H9 (cell line): Measurements from ENCODE around the gene CACNB2. TPM values are rescaled to one million over a fixed set of nuclear protein-coding genes. Genes with fewer than 3 reads are reported as not detected.

Source experiments
- DNase-seq: peaks from one replicate; pipeline ENCODE4 v3.0.0-alpha.2; 2017
- H2AFZ ChIP-seq: one replicate; pipeline ENCODE4 v1.6.1; 2013; ENCODE audit warnings: mild to moderate bottlenecking, low read length, control low read depth, moderate library complexity
- H2AK5ac ChIP-seq: 2 replicates; pipeline ENCODE4 v1.6.1; 2013; ENCODE audit warnings: low read length, control low read depth, mixed read lengths; ENCODE audit not compliant: insufficient read length
- H2BK120ac ChIP-seq: one replicate; pipeline ENCODE4 v1.6.1; 2013; ENCODE audit warnings: low read depth, mild to moderate bottlenecking, low read length, control low read depth, inconsistent platforms; ENCODE audit not compliant: poor library complexity, severe bottlenecking
- H2BK12ac ChIP-seq: 2 replicates; pipeline ENCODE4 v1.6.1; 2013; ENCODE audit warnings: low read length, control low read depth, mixed read lengths, low read depth; ENCODE audit not compliant: insufficient read length
- H2BK15ac ChIP-seq: 2 replicates; pipeline ENCODE4 v1.6.1; 2013; ENCODE audit warnings: low read depth, low read length, control low read depth
- H2BK20ac ChIP-seq: one replicate; pipeline ENCODE4 v1.6.1; 2013; ENCODE audit warnings: low read depth, mild to moderate bottlenecking, low read length, control low read depth, inconsistent platforms; ENCODE audit not compliant: poor library complexity, severe bottlenecking
- H2BK5ac ChIP-seq: 2 replicates; pipeline ENCODE4 v1.6.1; 2013; ENCODE audit warnings: low read length, control low read depth, mixed read lengths; ENCODE audit not compliant: insufficient read length
- H3K14ac ChIP-seq: 2 replicates; pipeline ENCODE4 v1.6.1; 2013; ENCODE audit warnings: low read length, control low read depth; ENCODE audit not compliant: insufficient read depth
- H3K18ac ChIP-seq: 2 replicates; pipeline ENCODE4 v1.6.1; 2013; ENCODE audit warnings: low read depth, mild to moderate bottlenecking, mixed read lengths, low read length, control low read depth; ENCODE audit not compliant: insufficient read length
- H3K23ac ChIP-seq: 2 replicates; pipeline ENCODE4 v1.6.1; 2013; ENCODE audit warnings: low read length, control low read depth, mixed read lengths, low read depth; ENCODE audit not compliant: insufficient read length
- H3K23me2 ChIP-seq: 2 replicates; pipeline ENCODE4 v1.6.1; 2013; ENCODE audit warnings: low read depth, mild to moderate bottlenecking, mixed read lengths, low read length, control low read depth; ENCODE audit not compliant: insufficient read length, poor library complexity, severe bottlenecking
- H3K27ac ChIP-seq: 2 replicates; pipeline ENCODE4 v1.5.1; 2013; ENCODE audit warnings: low read length, control low read depth, mixed read lengths, low read depth; ENCODE audit not compliant: insufficient read length
- H3K27me3 ChIP-seq: 2 replicates; pipeline ENCODE4 v1.6.1; 2013; ENCODE audit warnings: low read length, control low read depth, inconsistent platforms; ENCODE audit not compliant: insufficient read depth
- H3K4ac ChIP-seq: 2 replicates; pipeline ENCODE4 v1.6.1; 2013; ENCODE audit warnings: low read depth, mild to moderate bottlenecking, control low read depth, inconsistent platforms, low read length, moderate library complexity
- H3K4me1 ChIP-seq: 2 replicates; pipeline ENCODE4 v1.6.1; 2013; ENCODE audit warnings: low read length, control low read depth, inconsistent platforms; ENCODE audit not compliant: insufficient read depth
- H3K4me2 ChIP-seq: 2 replicates; pipeline ENCODE4 v1.6.1; 2013; ENCODE audit warnings: low read length, control low read depth, mixed read lengths; ENCODE audit not compliant: insufficient read length, insufficient read depth
- H3K56ac ChIP-seq: 2 replicates; pipeline ENCODE4 v1.6.1; 2013; ENCODE audit warnings: low read depth, mild to moderate bottlenecking, mixed read lengths, low read length, control low read depth; ENCODE audit not compliant: insufficient read length
- H3K79me1 ChIP-seq: 2 replicates; pipeline ENCODE4 v1.6.1; 2013; ENCODE audit warnings: low read depth, mild to moderate bottlenecking, moderate library complexity, low read length, control low read depth, inconsistent platforms; ENCODE audit not compliant: insufficient read depth, poor library complexity, severe bottlenecking
- H3K79me2 ChIP-seq: 2 replicates; pipeline ENCODE4 v1.6.1; 2013; ENCODE audit warnings: low read length, control low read depth, inconsistent platforms; ENCODE audit not compliant: insufficient read depth
- H3K9ac ChIP-seq: 2 replicates; pipeline ENCODE4 v1.6.1; 2013; ENCODE audit warnings: low read length, control low read depth, mixed read lengths; ENCODE audit not compliant: insufficient read length; ENCODE audit errors: extremely low read depth
- H3K9me3 ChIP-seq: one replicate; pipeline ENCODE4 v1.6.1; 2013; ENCODE audit warnings: low read depth, low read length, inconsistent platforms; ENCODE audit not compliant: control insufficient read depth
- H3T11ph ChIP-seq: one replicate; pipeline ENCODE4 v1.6.1; 2013; ENCODE audit warnings: mild to moderate bottlenecking, low read length, control low read depth, inconsistent platforms
- H4K20me1 ChIP-seq: one replicate; pipeline ENCODE4 v1.6.1; 2013; ENCODE audit not compliant: control insufficient read depth, insufficient read length, insufficient read depth
- H4K5ac ChIP-seq: 2 replicates; pipeline ENCODE4 v1.6.1; 2013; ENCODE audit warnings: low read depth, mild to moderate bottlenecking, mixed read lengths, low read length, control low read depth; ENCODE audit not compliant: insufficient read length
- H4K8ac ChIP-seq: replicated peaks from 2 replicates; pipeline ENCODE4 v1.6.1; 2013; ENCODE audit warnings: low read length, control low read depth, mixed read lengths, low read depth; ENCODE audit not compliant: insufficient read length
- H4K91ac ChIP-seq: 2 replicates; pipeline ENCODE4 v1.6.1; 2013; ENCODE audit warnings: low read depth, mild to moderate bottlenecking, moderate library complexity, mixed read lengths, low read length, control low read depth; ENCODE audit not compliant: insufficient read length
- H3K27ac Mint-ChIP-seq, 3 experiments: 2 replicates in 2 of 3; 3 replicates in 1 of 3; pipeline ENCODE4 v1.8.0; 2020 to 2021; ENCODE audit warnings: mixed read lengths in 3 of 3, mild to moderate bottlenecking in 1 of 3, moderate library complexity in 1 of 3
- H3K27me3 Mint-ChIP-seq: 2 replicates; pipeline ENCODE4 v1.8.0; 2021; ENCODE audit warnings: low read depth, mild to moderate bottlenecking, moderate library complexity, mixed read lengths
- H3K36me3 Mint-ChIP-seq, 3 experiments: 2 replicates in 2 of 3; 3 replicates in 1 of 3; pipeline ENCODE4 v1.8.0; 2020 to 2021; ENCODE audit warnings: low read depth in 3 of 3, mixed read lengths in 3 of 3; ENCODE audit not compliant: insufficient read depth in 1 of 3
- H3K4me1 Mint-ChIP-seq, 2 experiments: 2 replicates each; pipeline ENCODE4 v1.8.0; 2020; ENCODE audit warnings: mixed read lengths in 2 of 2
- H3K4me3 Mint-ChIP-seq, 2 experiments: 2 replicates in 1 of 2; 3 replicates in 1 of 2; pipeline ENCODE4 v1.8.0; 2020 to 2021; ENCODE audit warnings: mild to moderate bottlenecking in 2 of 2, mixed read lengths in 2 of 2, moderate library complexity in 1 of 2
- H3K9me3 Mint-ChIP-seq, 2 experiments: 2 replicates in 1 of 2; 3 replicates in 1 of 2; pipeline ENCODE4 v1.8.0; 2020; ENCODE audit warnings: mild to moderate bottlenecking in 2 of 2, mixed read lengths in 2 of 2, moderate library complexity in 1 of 2
- WGBS: extraction: QIAGEN DNeasy Blood & Tissue Kit; methylation state at CpG from one replicate; pipeline ENCODE4 v1.1.7; 2013; ENCODE audit warnings: missing lambda C conversion rate, low lambda C conversion rate, mixed read lengths; ENCODE audit not compliant: insufficient read length; ENCODE audit errors: extremely low coverage; 5-methylcytosine and 5-hydroxymethylcytosine counted together
- total RNA-seq: library from RNA; stranded (reverse); gene quantifications from 2 replicates; pipeline ENCODE4 v1.2.1, GENCODE V29; 2021
- TF ChIP-seq, protein P1 (sequence below): fragments of 200-600 bp; sonication (generic); conservative IDR thresholded peaks from 3 replicates; pipeline ENCODE4 v1.8.0; 2021; ENCODE audit warnings: antibody characterized with exemption, mild to moderate bottlenecking

CACNB2 gene
- total RNA-seq, 1 experiment from 2014 or later = 2.6 TPM

DNA sequence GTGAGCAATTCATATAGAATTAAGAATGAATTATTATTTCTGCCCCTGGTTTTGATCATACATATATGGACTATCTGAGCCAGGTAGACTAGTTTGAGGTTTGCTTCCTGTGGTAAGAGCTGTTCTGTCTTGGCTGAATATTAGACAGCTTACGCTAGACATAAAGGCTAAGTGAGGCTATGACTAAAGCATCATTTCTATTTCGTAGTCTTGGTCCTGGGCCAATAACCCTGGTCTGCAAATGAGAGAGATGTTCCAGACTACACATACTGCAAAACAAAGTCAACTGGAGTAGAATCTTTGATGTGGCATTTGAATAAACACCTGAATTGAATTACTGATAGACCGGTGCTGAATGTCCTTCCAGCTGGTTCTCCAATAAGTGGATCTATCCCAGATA is 40.8 kb upstream of the CACNB2 start:
- Histone ChIP-seq H3K27me3 (no peaks in the 10 kb centered on the region), H3K56ac (no peak overlapping the region), H2AFZ (no peak overlapping the region), H3K23me2 (no peaks in the 10 kb centered on the region), H4K20me1 (no peaks in the 10 kb centered on the region), H3K27ac (no peak overlapping the region), H3K4ac (no peak overlapping the region), H3K9ac (no peak overlapping the region), H2BK20ac (no peak overlapping the region), H2BK15ac (no peak overlapping the region), H3K9me3 (no peaks in the 10 kb centered on the region), H4K5ac (no peak overlapping the region), H2BK120ac (no peak overlapping the region), H3K4me1 (peaks cover 8% of the 10 kb centered on the region), H3T11ph (no peak overlapping the region), H2BK12ac (no peak overlapping the region), H3K79me2 (no peaks in the 10 kb centered on the region), H2AK5ac (no peak overlapping the region), H3K79me1 (no peaks in the 10 kb centered on the region), H3K14ac (no peak overlapping the region), H3K4me2 (no peak overlapping the region), H4K91ac (no peak overlapping the region), H2BK5ac (no peak overlapping the region), H3K18ac (no peak overlapping the region), H3K23ac (no peak overlapping the region), H4K8ac (no peak overlapping the region)
- no peak overlapping the region for H3K4me3 Mint-ChIP-seq
- DNase-seq = no peak
- no CpG with 5 or more reads among the region's 3 CpGs for WGBS
- H3K27me3 Mint-ChIP-seq = no peaks in the 10 kb centered on the region
- peaks cover 33 to 35% of the 10 kb centered on the region in 2 experiments for H3K4me1 Mint-ChIP-seq
- TF ChIP-seq, protein P1, sequence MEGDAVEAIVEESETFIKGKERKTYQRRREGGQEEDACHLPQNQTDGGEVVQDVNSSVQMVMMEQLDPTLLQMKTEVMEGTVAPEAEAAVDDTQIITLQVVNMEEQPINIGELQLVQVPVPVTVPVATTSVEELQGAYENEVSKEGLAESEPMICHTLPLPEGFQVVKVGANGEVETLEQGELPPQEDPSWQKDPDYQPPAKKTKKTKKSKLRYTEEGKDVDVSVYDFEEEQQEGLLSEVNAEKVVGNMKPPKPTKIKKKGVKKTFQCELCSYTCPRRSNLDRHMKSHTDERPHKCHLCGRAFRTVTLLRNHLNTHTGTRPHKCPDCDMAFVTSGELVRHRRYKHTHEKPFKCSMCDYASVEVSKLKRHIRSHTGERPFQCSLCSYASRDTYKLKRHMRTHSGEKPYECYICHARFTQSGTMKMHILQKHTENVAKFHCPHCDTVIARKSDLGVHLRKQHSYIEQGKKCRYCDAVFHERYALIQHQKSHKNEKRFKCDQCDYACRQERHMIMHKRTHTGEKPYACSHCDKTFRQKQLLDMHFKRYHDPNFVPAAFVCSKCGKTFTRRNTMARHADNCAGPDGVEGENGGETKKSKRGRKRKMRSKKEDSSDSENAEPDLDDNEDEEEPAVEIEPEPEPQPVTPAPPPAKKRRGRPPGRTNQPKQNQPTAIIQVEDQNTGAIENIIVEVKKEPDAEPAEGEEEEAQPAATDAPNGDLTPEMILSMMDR = no peak
- no peaks in the 10 kb centered on the region for H3K36me3 Mint-ChIP-seq
- no peak overlapping the region for H3K27ac Mint-ChIP-seq
- no peaks in the 10 kb centered on the region for H3K9me3 Mint-ChIP-seq
